ENCODE results near the gene SLC38A11.

Gene SLC38A11

GRCh38 chr2:164847981-164848741, 107.2 kb downstream of the SLC38A11 start:
- peaks cover 0 to 4% of the 10 kb centered on the region in 2 donors for H3K4me1 ChIP-seq (ENCODE audit: control insufficient read depth in 2 of 2, insufficient read depth in 2 of 2, low read length in 2 of 2)
- H3K9ac ChIP-seq (ENCODE audit: low read depth in 1 of 2, low read length in 2 of 2): no peak overlapping the region
- no peak overlapping the region for H3K4me3 ChIP-seq (ENCODE audit: low read length in 2 of 2)
- H3K27me3 ChIP-seq (ENCODE audit: control insufficient read depth in 2 of 2, insufficient read depth in 2 of 2, low read length in 2 of 2): no peaks in the 10 kb centered on the region
- no peak overlapping the region for H3K27ac ChIP-seq (ENCODE audit: low read depth in 2 of 2, low read length in 2 of 2)
- no peaks in the 10 kb centered on the region for H3K9me3 ChIP-seq (ENCODE audit: control insufficient read depth in 2 of 2, low read length in 2 of 2)
- no peaks in the 10 kb centered on the region for H3K36me3 ChIP-seq (ENCODE audit: control insufficient read depth in 2 of 2, insufficient read depth in 2 of 2, low read length in 2 of 2)

GRCh38 chr2:164847291-164847690, 108.0 kb downstream of the SLC38A11 start:
- H3K9me3 ChIP-seq (ENCODE audit: control insufficient read depth in 2 of 2, low read length in 2 of 2): no peaks in the 10 kb centered on the region
- no peaks in the 10 kb centered on the region for H3K27me3 ChIP-seq (ENCODE audit: control insufficient read depth in 2 of 2, insufficient read depth in 2 of 2, low read length in 2 of 2)
- H3K4me1 ChIP-seq (ENCODE audit: control insufficient read depth in 2 of 2, insufficient read depth in 2 of 2, low read length in 2 of 2): peaks cover 2 to 4% of the 10 kb centered on the region in 2 donors
- no peak overlapping the region for H3K9ac ChIP-seq (ENCODE audit: low read depth in 1 of 2, low read length in 2 of 2)
- H3K4me3 ChIP-seq (ENCODE audit: low read length in 2 of 2): no peak overlapping the region
- no peaks in the 10 kb centered on the region for H3K36me3 ChIP-seq (ENCODE audit: control insufficient read depth in 2 of 2, insufficient read depth in 2 of 2, low read length in 2 of 2)
- no peak overlapping the region for H3K27ac ChIP-seq (ENCODE audit: low read depth in 2 of 2, low read length in 2 of 2)

- H3K9me3 ChIP-seq (ENCODE audit: control insufficient read depth in 2 of 2, low read length in 2 of 2): no peaks in the 10 kb centered on the region
- H3K4me3 ChIP-seq (ENCODE audit: low read length in 2 of 2): no peak overlapping the region
- peaks cover 4% of the 10 kb centered on the region in 2 donors for H3K4me1 ChIP-seq (ENCODE audit: control insufficient read depth in 2 of 2, insufficient read depth in 2 of 2, low read length in 2 of 2)
- H3K9ac ChIP-seq (ENCODE audit: low read depth in 1 of 2, low read length in 2 of 2): no peak overlapping the region
- H3K36me3 ChIP-seq (ENCODE audit: control insufficient read depth in 2 of 2, insufficient read depth in 2 of 2, low read length in 2 of 2): no peaks in the 10 kb centered on the region
- H3K27ac ChIP-seq (ENCODE audit: low read depth in 2 of 2, low read length in 2 of 2): no peak overlapping the region
- H3K27me3 ChIP-seq (ENCODE audit: control insufficient read depth in 2 of 2, insufficient read depth in 2 of 2, low read length in 2 of 2): no peaks in the 10 kb centered on the region
These were observed 109.0 kb downstream of the SLC38A11 start for GRCh38 chr2:164846276-164846675.

All from mucosa of rectum (tissue), 2 donors.